Measurements from ENCODE around the gene FANCE. TPM values are rescaled to one million over a fixed set of nuclear protein-coding genes. Genes with fewer than 3 reads are reported as not detected.

FANCE gene
- total and polyA plus RNA-seq, 9 of the 15 experiments (the other 6 are each of a cell fraction or from before 2014, with no cell fraction given): 5.7 to 30.2 (median 17.0) TPM

DNA sequence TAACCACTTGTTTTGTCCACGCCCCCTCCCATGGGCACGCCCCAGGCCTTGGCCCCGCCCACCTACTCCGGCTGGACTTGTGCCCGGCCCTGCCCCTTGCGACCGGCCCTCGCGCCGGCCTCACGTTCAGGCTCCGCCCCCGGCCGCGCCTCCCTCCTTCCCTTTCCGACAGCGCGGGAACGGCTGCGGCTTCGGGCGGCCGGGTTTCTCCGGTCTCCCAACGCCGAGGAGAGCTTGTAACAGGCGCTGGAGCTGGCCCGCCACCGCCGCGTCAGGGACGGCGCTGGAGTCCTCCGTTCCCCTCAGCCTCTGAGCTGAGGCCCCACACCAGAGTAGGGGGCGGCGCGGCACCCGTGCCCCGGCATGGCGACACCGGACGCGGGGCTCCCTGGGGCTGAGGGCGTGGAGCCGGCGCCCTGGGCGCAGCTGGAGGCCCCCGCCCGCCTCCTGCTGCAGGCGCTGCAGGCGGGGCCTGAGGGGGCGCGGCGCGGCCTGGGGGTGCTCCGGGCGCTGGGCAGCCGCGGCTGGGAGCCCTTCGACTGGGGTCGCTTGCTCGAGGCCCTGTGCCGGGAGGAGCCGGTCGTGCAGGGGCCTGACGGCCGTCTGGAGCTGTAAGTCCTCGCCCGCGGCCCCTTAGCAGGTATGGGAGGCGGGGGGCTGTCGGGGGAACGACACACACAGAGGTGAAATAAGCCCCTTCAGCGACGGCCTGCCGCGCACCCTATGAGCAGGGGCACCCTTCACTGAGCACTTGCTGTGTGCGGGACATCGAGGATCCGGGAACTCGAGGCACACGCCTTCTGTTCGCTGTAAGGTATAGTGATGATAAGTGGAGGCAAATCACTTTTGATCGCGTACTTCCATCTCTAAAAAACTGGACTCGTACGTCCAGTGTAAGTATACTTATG is at the start of gene FANCE (continued):
- TF ChIP-seq CTBP1 (IDR thresholded peaks at IDR 0.05; ENCODE audit: borderline replicate concordance) (peak; percentile 78), HDAC6 (IDR thresholded peaks at IDR 0.05; ENCODE audit: low read depth, low read length) (no peak), ZKSCAN3 (CRISPR knock-in tag; IDR thresholded peaks at IDR 0.05) (no peak), FIP1L1 (IDR thresholded peaks at IDR 0.05; ENCODE audit: low read depth, low read length, poor library complexity, severe bottlenecking) (peak; percentile 89), RBBP5 (IDR thresholded peaks at IDR 0.05; ENCODE audit: borderline replicate concordance, insufficient read depth, low read length, poor library complexity, severe bottlenecking) (peak; percentile 82), POLR2A (conservative IDR thresholded peaks at IDR 0.05) (peak; percentile 92), HNRNPUL1 (IDR thresholded peaks at IDR 0.05; ENCODE audit: low read length) (no peak), DIDO1 (tag; IDR thresholded peaks at IDR 0.05; ENCODE audit: low read depth) (no peak), HDAC1 (IDR thresholded peaks at IDR 0.05) (peak in 1 of 2 experiments; percentile 93; a peak in 2 of 4 replicates), TEAD4 (IDR thresholded peaks at IDR 0.05; ENCODE audit: low read length) (no peak), TEAD4 (CRISPR knock-in tag; IDR thresholded peaks at IDR 0.05; ENCODE audit: borderline replicate concordance) (no peak), CBFB (CRISPR knock-in tag; IDR thresholded peaks at IDR 0.05) (no peak; the same call in 1 of the 2 replicates), POLR2AphosphoS2 (IDR thresholded peaks at IDR 0.05; ENCODE audit: low read length) (no peak), HMG20B (CRISPR knock-in tag; IDR thresholded peaks at IDR 0.05) (no peak), ZNF121 (CRISPR knock-in tag; conservative IDR thresholded peaks at IDR 0.05) (no peak)
- TF ChIP-seq, protein P1, sequence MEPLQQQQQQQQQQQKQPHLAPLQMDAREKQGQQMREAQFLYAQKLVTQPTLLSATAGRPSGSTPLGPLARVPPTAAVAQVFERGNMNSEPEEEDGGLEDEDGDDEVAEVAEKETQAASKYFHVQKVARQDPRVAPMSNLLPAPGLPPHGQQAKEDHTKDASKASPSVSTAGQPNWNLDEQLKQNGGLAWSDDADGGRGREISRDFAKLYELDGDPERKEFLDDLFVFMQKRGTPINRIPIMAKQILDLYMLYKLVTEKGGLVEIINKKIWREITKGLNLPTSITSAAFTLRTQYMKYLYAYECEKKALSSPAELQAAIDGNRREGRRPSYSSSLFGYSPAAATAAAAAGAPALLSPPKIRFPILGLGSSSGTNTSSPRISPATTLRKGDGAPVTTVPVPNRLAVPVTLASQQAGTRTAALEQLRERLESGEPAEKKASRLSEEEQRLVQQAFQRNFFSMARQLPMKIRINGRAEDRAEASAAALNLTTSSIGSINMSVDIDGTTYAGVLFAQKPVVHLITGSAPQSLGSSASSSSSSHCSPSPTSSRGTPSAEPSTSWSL (CRISPR knock-in tag; IDR thresholded peaks at IDR 0.05; ENCODE audit: borderline replicate concordance): no peak
- TF ChIP-seq, protein P2, sequence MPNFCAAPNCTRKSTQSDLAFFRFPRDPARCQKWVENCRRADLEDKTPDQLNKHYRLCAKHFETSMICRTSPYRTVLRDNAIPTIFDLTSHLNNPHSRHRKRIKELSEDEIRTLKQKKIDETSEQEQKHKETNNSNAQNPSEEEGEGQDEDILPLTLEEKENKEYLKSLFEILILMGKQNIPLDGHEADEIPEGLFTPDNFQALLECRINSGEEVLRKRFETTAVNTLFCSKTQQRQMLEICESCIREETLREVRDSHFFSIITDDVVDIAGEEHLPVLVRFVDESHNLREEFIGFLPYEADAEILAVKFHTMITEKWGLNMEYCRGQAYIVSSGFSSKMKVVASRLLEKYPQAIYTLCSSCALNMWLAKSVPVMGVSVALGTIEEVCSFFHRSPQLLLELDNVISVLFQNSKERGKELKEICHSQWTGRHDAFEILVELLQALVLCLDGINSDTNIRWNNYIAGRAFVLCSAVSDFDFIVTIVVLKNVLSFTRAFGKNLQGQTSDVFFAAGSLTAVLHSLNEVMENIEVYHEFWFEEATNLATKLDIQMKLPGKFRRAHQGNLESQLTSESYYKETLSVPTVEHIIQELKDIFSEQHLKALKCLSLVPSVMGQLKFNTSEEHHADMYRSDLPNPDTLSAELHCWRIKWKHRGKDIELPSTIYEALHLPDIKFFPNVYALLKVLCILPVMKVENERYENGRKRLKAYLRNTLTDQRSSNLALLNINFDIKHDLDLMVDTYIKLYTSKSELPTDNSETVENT (CRISPR knock-in tag; IDR thresholded peaks at IDR 0.05): peak; percentile 57; the same call in 1 of the 2 replicates
- TF ChIP-seq, protein P3, sequence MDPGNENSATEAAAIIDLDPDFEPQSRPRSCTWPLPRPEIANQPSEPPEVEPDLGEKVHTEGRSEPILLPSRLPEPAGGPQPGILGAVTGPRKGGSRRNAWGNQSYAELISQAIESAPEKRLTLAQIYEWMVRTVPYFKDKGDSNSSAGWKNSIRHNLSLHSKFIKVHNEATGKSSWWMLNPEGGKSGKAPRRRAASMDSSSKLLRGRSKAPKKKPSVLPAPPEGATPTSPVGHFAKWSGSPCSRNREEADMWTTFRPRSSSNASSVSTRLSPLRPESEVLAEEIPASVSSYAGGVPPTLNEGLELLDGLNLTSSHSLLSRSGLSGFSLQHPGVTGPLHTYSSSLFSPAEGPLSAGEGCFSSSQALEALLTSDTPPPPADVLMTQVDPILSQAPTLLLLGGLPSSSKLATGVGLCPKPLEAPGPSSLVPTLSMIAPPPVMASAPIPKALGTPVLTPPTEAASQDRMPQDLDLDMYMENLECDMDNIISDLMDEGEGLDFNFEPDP (CRISPR knock-in tag; IDR thresholded peaks at IDR 0.05): no peak
- TF ChIP-seq, protein P4, sequence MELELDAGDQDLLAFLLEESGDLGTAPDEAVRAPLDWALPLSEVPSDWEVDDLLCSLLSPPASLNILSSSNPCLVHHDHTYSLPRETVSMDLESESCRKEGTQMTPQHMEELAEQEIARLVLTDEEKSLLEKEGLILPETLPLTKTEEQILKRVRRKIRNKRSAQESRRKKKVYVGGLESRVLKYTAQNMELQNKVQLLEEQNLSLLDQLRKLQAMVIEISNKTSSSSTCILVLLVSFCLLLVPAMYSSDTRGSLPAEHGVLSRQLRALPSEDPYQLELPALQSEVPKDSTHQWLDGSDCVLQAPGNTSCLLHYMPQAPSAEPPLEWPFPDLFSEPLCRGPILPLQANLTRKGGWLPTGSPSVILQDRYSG (tag; conservative IDR thresholded peaks at IDR 0.05; ENCODE audit: low read depth): no peak
- TF ChIP-seq, protein P5, sequence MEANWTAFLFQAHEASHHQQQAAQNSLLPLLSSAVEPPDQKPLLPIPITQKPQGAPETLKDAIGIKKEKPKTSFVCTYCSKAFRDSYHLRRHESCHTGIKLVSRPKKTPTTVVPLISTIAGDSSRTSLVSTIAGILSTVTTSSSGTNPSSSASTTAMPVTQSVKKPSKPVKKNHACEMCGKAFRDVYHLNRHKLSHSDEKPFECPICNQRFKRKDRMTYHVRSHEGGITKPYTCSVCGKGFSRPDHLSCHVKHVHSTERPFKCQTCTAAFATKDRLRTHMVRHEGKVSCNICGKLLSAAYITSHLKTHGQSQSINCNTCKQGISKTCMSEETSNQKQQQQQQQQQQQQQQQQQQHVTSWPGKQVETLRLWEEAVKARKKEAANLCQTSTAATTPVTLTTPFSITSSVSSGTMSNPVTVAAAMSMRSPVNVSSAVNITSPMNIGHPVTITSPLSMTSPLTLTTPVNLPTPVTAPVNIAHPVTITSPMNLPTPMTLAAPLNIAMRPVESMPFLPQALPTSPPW (CRISPR knock-in tag; IDR thresholded peaks at IDR 0.05): peak; percentile 88
